IMR-90 (cell line): Measurements from ENCODE around the gene ZNF775. TPM values are rescaled to one million over a fixed set of nuclear protein-coding genes. Genes with fewer than 3 reads are reported as not detected.

Experiments used
- ATAC-seq: fragments of 200-7000 bp; cut with Tn5 transposase; 2 replicates; pipeline ENCODE4 v1.9.1; 2020; ENCODE audit warnings: low read depth, mild to moderate bottlenecking, moderate library complexity
- BruUV-seq: library from RNA; stranded (reverse); fragments of 400-500 nt; replicated peaks from 2 replicates; lab custom pipeline; 2021; lab: Mats Ljungman, UMichigan
- CTCF ChIA-PET: fragments of 300-600 bp; formaldehyde crosslinking; extraction: SDS; loops from one replicate; lab custom pipeline; 2021; ENCODE audit warnings: antibody characterized with exemption; lab: Yijun Ruan, JAX
- POLR2A ChIA-PET: fragments of 300-600 bp; sonication (Branson Sonifier 250); formaldehyde crosslinking; loops from one replicate; lab custom pipeline; 2022; ENCODE audit warnings: antibody characterized with exemption; ENCODE audit not compliant: unreplicated experiment; lab: Charles Lee
- DNase-seq: peaks from one replicate; pipeline ENCODE4 v3.0.0; 2013
- H2AFZ ChIP-seq: replicated peaks from 2 replicates; pipeline ENCODE3; 2013; ENCODE audit warnings: low read length, mild to moderate bottlenecking; ENCODE audit not compliant: poor library complexity
- H2AK5ac ChIP-seq: 2 replicates; pipeline ENCODE4 v1.6.1; 2013; ENCODE audit warnings: low read depth, low read length, inconsistent platforms
- H2AK9ac ChIP-seq: replicated peaks from 2 replicates; pipeline ENCODE3; 2013; ENCODE audit warnings: mild to moderate bottlenecking, low read depth, low read length, moderate library complexity; ENCODE audit not compliant: poor library complexity
- H2BK120ac ChIP-seq: 2 replicates; pipeline ENCODE4 v1.6.1; 2013; ENCODE audit warnings: low read depth, low read length, inconsistent platforms
- H2BK15ac ChIP-seq: 3 replicates; pipeline ENCODE4 v1.6.1; 2013; ENCODE audit warnings: low read depth, low read length, inconsistent platforms
- H2BK20ac ChIP-seq: 2 replicates; pipeline ENCODE4 v1.6.1; 2013; ENCODE audit warnings: low read depth, mild to moderate bottlenecking, inconsistent platforms, low read length, moderate library complexity
- H2BK5ac ChIP-seq: 2 replicates; pipeline ENCODE4 v1.6.1; 2013; ENCODE audit warnings: mild to moderate bottlenecking, low read depth, low read length, inconsistent platforms; ENCODE audit not compliant: poor library complexity, severe bottlenecking
- H3K14ac ChIP-seq: replicated peaks from 2 replicates; pipeline ENCODE4 v1.6.1; 2013; ENCODE audit warnings: low read depth, low read length, inconsistent platforms
- H3K18ac ChIP-seq: 2 replicates; pipeline ENCODE4 v1.6.1; 2013; ENCODE audit warnings: low read depth, low read length, control low read depth
- H3K23ac ChIP-seq: 2 replicates; pipeline ENCODE4 v1.6.1; 2013; ENCODE audit warnings: low read depth, low read length, inconsistent platforms
- H3K27ac ChIP-seq: 2 replicates; pipeline ENCODE4 v1.5.1; 2013; ENCODE audit warnings: mild to moderate bottlenecking, control low read depth, low read length; ENCODE audit not compliant: insufficient read depth
- H3K27me3 ChIP-seq: 2 replicates; pipeline ENCODE4 v1.6.1; 2013; ENCODE audit warnings: low read length; ENCODE audit not compliant: control insufficient read depth, insufficient read depth
- H3K36me3 ChIP-seq: 2 replicates; pipeline ENCODE4 v1.6.1; 2013; ENCODE audit warnings: low read length, mixed read lengths; ENCODE audit not compliant: control insufficient read depth, insufficient read depth
- H3K4ac ChIP-seq: 2 replicates; pipeline ENCODE4 v1.6.1; 2013; ENCODE audit warnings: low read depth, low read length, inconsistent platforms
- H3K4me1 ChIP-seq: 2 replicates; pipeline ENCODE4 v1.6.1; 2013; ENCODE audit warnings: low read length, mixed read lengths; ENCODE audit not compliant: control insufficient read depth, insufficient read depth
- H3K4me2 ChIP-seq: 2 replicates; pipeline ENCODE4 v1.6.1; 2013; ENCODE audit warnings: low read depth, mild to moderate bottlenecking, control low read depth, low read length, moderate library complexity
- H3K4me3 ChIP-seq: 2 replicates; pipeline ENCODE4 v1.5.1; 2013; ENCODE audit warnings: low read depth, mild to moderate bottlenecking, control low read depth, low read length, moderate library complexity; ENCODE audit not compliant: insufficient read depth
- H3K56ac ChIP-seq: 2 replicates; pipeline ENCODE4 v1.6.1; 2013; ENCODE audit warnings: low read length, inconsistent platforms; ENCODE audit not compliant: insufficient read depth; ENCODE audit errors: extremely low read depth
- H3K79me1 ChIP-seq, 2 experiments: 2 replicates each; pipeline ENCODE4 v1.6.1; 2013; ENCODE audit warnings: low read length in 2 of 2, inconsistent platforms in 1 of 2, low read depth in 1 of 2
- H3K9ac ChIP-seq: 2 replicates; pipeline ENCODE4 v1.6.1; 2013; ENCODE audit warnings: low read depth, low read length, control low read depth
- H3K9me1 ChIP-seq: 2 replicates; pipeline ENCODE4 v1.6.1; 2013; ENCODE audit warnings: low read length, inconsistent platforms; ENCODE audit not compliant: insufficient read depth
- H3K9me3 ChIP-seq: 2 replicates; pipeline ENCODE4 v1.6.1; 2013; ENCODE audit warnings: low read length; ENCODE audit not compliant: control insufficient read depth, insufficient read depth
- H4K20me1 ChIP-seq: 2 replicates; pipeline ENCODE4 v1.6.1; 2013; ENCODE audit warnings: low read length, inconsistent platforms; ENCODE audit not compliant: insufficient read depth
- H4K5ac ChIP-seq: 2 replicates; pipeline ENCODE4 v1.6.1; 2013; ENCODE audit warnings: mild to moderate bottlenecking, low read depth, low read length, control low read depth
- H4K8ac ChIP-seq, 2 experiments: 2 replicates each; pipeline ENCODE4 v1.6.1; 2013; ENCODE audit warnings: low read depth in 2 of 2, low read length in 2 of 2, control low read depth in 1 of 2, inconsistent platforms in 1 of 2
- H4K91ac ChIP-seq: 2 replicates; pipeline ENCODE4 v1.6.1; 2013; ENCODE audit warnings: low read depth, low read length, inconsistent platforms; ENCODE audit not compliant: insufficient read depth
- BHLHE40 ChIP-seq: fragments of 150-350 bp; IDR thresholded peaks from 2 replicates; pipeline ENCODE4 v1.6.1; 2016; ENCODE audit warnings: mild to moderate bottlenecking, low read depth, low read length
- CEBPB ChIP-seq: IDR thresholded peaks from 2 replicates; pipeline ENCODE4 v1.6.1; 2012; ENCODE audit warnings: low read depth, low read length, improper control_type of control experiment
- CHD1 ChIP-seq: IDR thresholded peaks from 2 replicates; pipeline ENCODE4 v1.6.1; 2012; ENCODE audit warnings: low read depth, low read length, improper control_type of control experiment
- FOS ChIP-seq: fragments of 150-350 bp; IDR thresholded peaks from 2 replicates; pipeline ENCODE4 v1.6.1; 2016; ENCODE audit warnings: low read depth, low read length
- MAFK ChIP-seq: IDR thresholded peaks from 2 replicates; pipeline ENCODE4 v1.6.1; 2012; ENCODE audit warnings: low read depth, low read length, improper control_type of control experiment
- MAZ ChIP-seq: IDR thresholded peaks from 2 replicates; pipeline ENCODE4 v1.6.1; 2012; ENCODE audit warnings: low read depth, mild to moderate bottlenecking, low read length, improper control_type of control experiment, moderate library complexity, borderline replicate concordance
- MXI1 ChIP-seq: IDR thresholded peaks from 2 replicates; pipeline ENCODE4 v1.6.1; 2012; ENCODE audit warnings: low read depth, mild to moderate bottlenecking, low read length, moderate library complexity, borderline replicate concordance
- NFE2L2 ChIP-seq: fragments of 150-350 bp; IDR thresholded peaks from 2 replicates; pipeline ENCODE4 v1.6.1; 2016; ENCODE audit warnings: low read depth, mild to moderate bottlenecking, low read length
- POLR2A ChIP-seq: IDR thresholded peaks from 2 replicates; pipeline ENCODE4 v1.6.1; 2012; ENCODE audit warnings: mild to moderate bottlenecking, low read depth, low read length
- RAD21 ChIP-seq: IDR thresholded peaks from 2 replicates; pipeline ENCODE4 v1.6.1; 2012; ENCODE audit warnings: low read length, improper control_type of control experiment
- RCOR1 ChIP-seq: IDR thresholded peaks from 2 replicates; pipeline ENCODE4 v1.6.1; 2012; ENCODE audit warnings: mild to moderate bottlenecking, low read length, improper control_type of control experiment; ENCODE audit not compliant: insufficient replicate concordance
- RFX5 ChIP-seq: IDR thresholded peaks from 2 replicates; pipeline ENCODE4 v1.8.0; 2012; ENCODE audit warnings: low read depth, mild to moderate bottlenecking, low read length, moderate library complexity
- SMC3 ChIP-seq: fragments of 150-350 bp; IDR thresholded peaks from 2 replicates; pipeline ENCODE4 v1.6.1; 2016; ENCODE audit warnings: low read depth, mild to moderate bottlenecking, antibody characterized with exemption, low read length, moderate library complexity
- WGBS, 2 experiments: methylation state at CpG; one replicate each; pipeline versions ENCODE4 v1.1.5 to v1.1.7; 2013; ENCODE audit warnings: missing lambda C conversion rate in 2 of 2; ENCODE audit not compliant: insufficient read length in 1 of 2; ENCODE audit errors: extremely low coverage in 2 of 2; 5-methylcytosine and 5-hydroxymethylcytosine counted together
- dilution Hi-C: fragments of 300-500 bp; cut with HindIII; formaldehyde crosslinking; loops from one replicate; pipeline ENCODE4 v1.14.3; 2018; ENCODE audit warnings: low sequenced_read_pairs; ENCODE audit not compliant: unreplicated experiment
- in situ Hi-C: fragments of 300-500 bp; cut with MboI; formaldehyde crosslinking; loops from 3 replicates; pipeline ENCODE4 v1.14.3; 2019; ENCODE audit warnings: low sequenced_read_pairs, inconsistent platforms, mixed read lengths
- intact Hi-C: fragments of 100-400 bp; cut with micrococcal nuclease; formaldehyde crosslinking; loops from 2 replicates; pipeline ENCODE4 v1.10.0; 2022
- polyA plus RNA-seq, 3 experiments: library from polyadenylated mRNA; depleted of rRNA; stranded (reverse); fragments of >200 nt; gene quantifications; 2 replicates each; pipeline ENCODE4 v1.2.3, GENCODE V29; 2012; ENCODE audit warnings: low replicate concordance in 1 of 3
- total RNA-seq: library from RNA; depleted of rRNA; stranded (reverse); fragments of >200 nt; gene quantifications from 2 replicates; pipeline ENCODE4 v1.2.3, GENCODE V29; 2012
- TF ChIP-seq, protein P1 (sequence below): fragments of 150-350 bp; IDR thresholded peaks from 2 replicates; pipeline ENCODE4 v1.6.1; 2016; ENCODE audit warnings: low read depth, mild to moderate bottlenecking, low read length, moderate library complexity, borderline replicate concordance
- TF ChIP-seq, protein P2 (sequence below): conservative IDR thresholded peaks from 2 replicates; pipeline ENCODE4 v1.5.1; 2012; ENCODE audit warnings: mild to moderate bottlenecking, low read depth, low read length, improper control_type of control experiment
- TF ChIP-seq, protein P3 (sequence below): fragments of 150-350 bp; IDR thresholded peaks from 2 replicates; pipeline ENCODE4 v1.6.1; 2017; ENCODE audit warnings: mild to moderate bottlenecking, antibody characterized with exemption, low read length, low read depth

ZNF775 gene
- total and polyA plus RNA-seq, 2 of the 4 experiments (the other 2 are of a cell fraction): 1.4 to 2.6 TPM

DNA sequence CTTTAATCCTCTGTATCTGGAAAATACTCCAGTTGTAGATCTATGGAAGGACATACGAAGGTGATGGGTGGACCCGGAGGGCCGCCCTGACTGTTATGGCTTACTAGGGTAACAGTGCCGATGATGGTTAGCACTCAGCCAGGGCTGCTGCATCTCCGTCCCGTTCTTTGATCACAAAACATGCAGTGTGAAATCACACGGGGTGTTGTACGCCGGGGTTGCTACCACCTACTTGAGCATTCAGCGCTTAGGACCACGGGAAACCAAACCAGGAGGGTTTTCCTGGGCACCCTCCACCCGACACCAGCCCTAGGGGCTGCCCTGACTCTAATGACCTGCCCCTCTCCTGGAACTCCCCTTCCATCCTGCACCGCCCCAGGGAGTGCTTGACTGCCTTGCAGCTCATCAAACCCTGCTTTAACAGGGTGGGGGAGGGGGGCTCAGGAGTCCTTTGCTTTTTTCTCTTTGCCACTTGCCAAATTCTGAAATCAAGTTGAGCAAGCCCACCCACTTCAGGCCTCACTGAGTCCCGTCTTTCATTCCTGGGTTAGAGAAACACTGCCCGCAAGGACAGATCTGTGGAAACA is 20.4 kb downstream of the ZNF775 start:
- Histone ChIP-seq H3K9me1 (peaks cover 7% of the 10 kb centered on the region; the same call in 1 of the 2 replicates), H4K5ac (no peak overlapping the region), H3K23ac (no peak overlapping the region), H3K4me1 (peaks cover 13% of the 10 kb centered on the region), H3K56ac (no peak overlapping the region), H4K91ac (no peak overlapping the region), H3K14ac (no peak overlapping the region), H2AK9ac (no peak overlapping the region), H3K4ac (no peak overlapping the region), H4K20me1 (no peaks in the 10 kb centered on the region), H2AFZ (no peak overlapping the region), H3K36me3 (peaks cover 22% of the 10 kb centered on the region; the same call in 1 of the 2 replicates), H2BK20ac (no peak overlapping the region), H4K8ac (no peak overlapping the region), H2AK5ac (no peak overlapping the region), H3K27me3 (no peaks in the 10 kb centered on the region), H2BK15ac (no peak overlapping the region), H3K79me1 (peaks cover 6 to 22% of the 10 kb centered on the region in 2 experiments; a peak in 1 of 4 replicates), H3K27ac (no peak overlapping the region), H2BK5ac (no peak overlapping the region), H3K4me2 (no peak overlapping the region), H2BK120ac (no peak overlapping the region), H3K9me3 (no peaks in the 10 kb centered on the region), H3K9ac (no peak overlapping the region), H3K18ac (no peak overlapping the region), H3K4me3 (no peak overlapping the region)
- ATAC-seq (no peak), DNase-seq (no peak)
- BruUV-seq: no TSS peak
- POLR2A ChIA-PET: no interaction called here
- intact Hi-C loops (no loop called here), in situ Hi-C loops (loop anchor here (25.0 kb wide), 2 partner anchors 537 to 588 kb away; partner anchors contain the start of genes ATP6V0E2, KCNH2 and NOS3), dilution Hi-C loops (no loop called here)
- 92% methylated on average over 7 of the region's 15 CpGs; no CpG with 5 or more reads in 1 of the 2 experiments for WGBS, 2 experiments
- CTCF ChIA-PET: no interaction called here
- TF ChIP-seq FOS (no peak), SMC3 (no peak), CEBPB (no peak), RFX5 (no peak), MAZ (no peak), MXI1 (no peak), BHLHE40 (no peak), RCOR1 (no peak), MAFK (no peak), POLR2A (no peak), NFE2L2 (no peak), CHD1 (no peak), RAD21 (no peak)
- TF ChIP-seq, protein P1, sequence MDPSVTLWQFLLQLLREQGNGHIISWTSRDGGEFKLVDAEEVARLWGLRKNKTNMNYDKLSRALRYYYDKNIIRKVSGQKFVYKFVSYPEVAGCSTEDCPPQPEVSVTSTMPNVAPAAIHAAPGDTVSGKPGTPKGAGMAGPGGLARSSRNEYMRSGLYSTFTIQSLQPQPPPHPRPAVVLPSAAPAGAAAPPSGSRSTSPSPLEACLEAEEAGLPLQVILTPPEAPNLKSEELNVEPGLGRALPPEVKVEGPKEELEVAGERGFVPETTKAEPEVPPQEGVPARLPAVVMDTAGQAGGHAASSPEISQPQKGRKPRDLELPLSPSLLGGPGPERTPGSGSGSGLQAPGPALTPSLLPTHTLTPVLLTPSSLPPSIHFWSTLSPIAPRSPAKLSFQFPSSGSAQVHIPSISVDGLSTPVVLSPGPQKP: no peak
- TF ChIP-seq, protein P2, sequence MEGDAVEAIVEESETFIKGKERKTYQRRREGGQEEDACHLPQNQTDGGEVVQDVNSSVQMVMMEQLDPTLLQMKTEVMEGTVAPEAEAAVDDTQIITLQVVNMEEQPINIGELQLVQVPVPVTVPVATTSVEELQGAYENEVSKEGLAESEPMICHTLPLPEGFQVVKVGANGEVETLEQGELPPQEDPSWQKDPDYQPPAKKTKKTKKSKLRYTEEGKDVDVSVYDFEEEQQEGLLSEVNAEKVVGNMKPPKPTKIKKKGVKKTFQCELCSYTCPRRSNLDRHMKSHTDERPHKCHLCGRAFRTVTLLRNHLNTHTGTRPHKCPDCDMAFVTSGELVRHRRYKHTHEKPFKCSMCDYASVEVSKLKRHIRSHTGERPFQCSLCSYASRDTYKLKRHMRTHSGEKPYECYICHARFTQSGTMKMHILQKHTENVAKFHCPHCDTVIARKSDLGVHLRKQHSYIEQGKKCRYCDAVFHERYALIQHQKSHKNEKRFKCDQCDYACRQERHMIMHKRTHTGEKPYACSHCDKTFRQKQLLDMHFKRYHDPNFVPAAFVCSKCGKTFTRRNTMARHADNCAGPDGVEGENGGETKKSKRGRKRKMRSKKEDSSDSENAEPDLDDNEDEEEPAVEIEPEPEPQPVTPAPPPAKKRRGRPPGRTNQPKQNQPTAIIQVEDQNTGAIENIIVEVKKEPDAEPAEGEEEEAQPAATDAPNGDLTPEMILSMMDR: no peak
- TF ChIP-seq, protein P3, sequence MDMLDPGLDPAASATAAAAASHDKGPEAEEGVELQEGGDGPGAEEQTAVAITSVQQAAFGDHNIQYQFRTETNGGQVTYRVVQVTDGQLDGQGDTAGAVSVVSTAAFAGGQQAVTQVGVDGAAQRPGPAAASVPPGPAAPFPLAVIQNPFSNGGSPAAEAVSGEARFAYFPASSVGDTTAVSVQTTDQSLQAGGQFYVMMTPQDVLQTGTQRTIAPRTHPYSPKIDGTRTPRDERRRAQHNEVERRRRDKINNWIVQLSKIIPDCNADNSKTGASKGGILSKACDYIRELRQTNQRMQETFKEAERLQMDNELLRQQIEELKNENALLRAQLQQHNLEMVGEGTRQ: no peak
